Occipital lobe (tissue), 3 donors: Measurements from ENCODE around the gene HOXB8. TPM values are rescaled to one million over a fixed set of nuclear protein-coding genes. Genes with fewer than 3 reads are reported as not detected.

Experiments used
- DNase-seq: peaks from one replicate; lab custom pipeline; 2025; lab: John Stamatoyannopoulos, UW
- small RNA-seq: library from RNA; depleted of rRNA; stranded (forward); fragments of <200 nt; gene quantifications from one replicate; pipeline ENCODE3, GENCODE V24; 2014
- total RNA-seq: library from RNA; depleted of rRNA; stranded (reverse); fragments of >200 nt; gene quantifications from one replicate; pipeline ENCODE4 v1.2.3, GENCODE V29; 2014

HOXB8 gene
- total RNA-seq, 1 donor from 2014 or later = not detected

- no peak for DNase-seq
Measured at GRCh38 chr17:48568499-48569239, 46.4 kb downstream of the HOXB8 start.

DNA sequence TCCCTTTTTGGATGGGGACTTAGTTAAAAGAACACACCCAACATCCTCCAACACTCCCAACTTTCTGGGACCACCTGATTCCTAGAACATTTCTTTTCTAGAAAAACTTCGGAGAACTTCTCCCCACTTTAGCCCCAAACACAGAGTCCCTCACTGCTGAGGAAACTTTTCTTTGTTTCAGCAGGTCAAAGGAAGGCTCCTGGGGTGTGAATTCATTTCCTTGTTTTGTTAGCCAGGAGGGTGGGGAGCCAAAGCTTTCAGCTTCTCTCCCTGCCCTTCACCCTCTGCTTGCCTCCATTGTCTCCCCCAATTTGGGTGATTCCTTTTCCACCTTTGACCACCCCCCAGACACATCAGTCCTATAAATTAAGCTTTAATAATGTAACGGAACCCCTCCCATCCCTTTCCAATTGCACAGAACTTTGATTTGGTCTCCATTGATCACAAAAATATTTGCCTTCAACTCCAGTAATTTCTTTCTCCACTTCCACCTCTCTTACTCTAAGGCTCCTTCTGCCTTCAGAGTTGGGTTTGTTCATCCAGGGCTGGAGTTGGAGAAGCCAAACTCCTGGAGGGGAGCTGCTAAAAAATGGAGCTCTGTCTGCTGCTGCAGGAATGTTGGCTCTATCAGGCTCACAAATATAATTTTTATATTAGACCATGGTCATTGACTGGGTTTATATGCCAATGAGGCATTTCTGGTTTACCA, 47.3 kb downstream of the HOXB8 start:
- DNase-seq = no peak

- DNase-seq = no peak
Measured at GRCh38 chr17:48567209-48567608, 47.9 kb downstream of the HOXB8 start.

- DNase-seq = no peak
Measured at GRCh38 chr17:48566717-48567116, 48.4 kb downstream of the HOXB8 start.

GRCh38 chr17:48565925-48566710, 49.0 kb downstream of the HOXB8 start:
- DNase-seq = no peak

DNA sequence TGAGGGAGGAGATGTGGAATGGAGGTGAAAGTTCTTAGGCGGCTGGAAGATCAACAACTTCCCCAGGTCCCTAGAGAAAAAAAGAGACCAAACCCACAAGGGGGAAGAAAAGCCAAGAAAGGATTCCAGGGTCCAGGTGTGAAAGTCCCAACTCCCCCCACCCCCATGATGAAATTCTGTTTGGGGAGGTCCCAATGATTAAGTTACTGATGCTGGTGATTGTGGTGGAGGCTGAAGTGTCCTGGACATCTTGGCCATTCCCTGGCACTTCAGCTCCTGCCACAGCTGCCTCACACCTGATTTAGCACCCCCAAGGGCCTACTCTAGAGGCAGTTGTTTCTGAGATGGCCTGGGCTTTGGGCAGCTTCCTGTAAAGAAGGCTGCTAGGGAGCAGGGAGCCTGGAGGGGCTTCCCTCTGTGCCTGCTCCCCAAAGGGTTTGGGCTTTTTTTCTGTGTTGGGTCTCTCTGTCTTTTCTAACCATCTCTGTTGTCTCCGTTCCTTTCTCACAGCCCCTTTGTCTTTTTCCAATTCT, 50.0 kb downstream of the HOXB8 start:
- no peak for DNase-seq

DNA sequence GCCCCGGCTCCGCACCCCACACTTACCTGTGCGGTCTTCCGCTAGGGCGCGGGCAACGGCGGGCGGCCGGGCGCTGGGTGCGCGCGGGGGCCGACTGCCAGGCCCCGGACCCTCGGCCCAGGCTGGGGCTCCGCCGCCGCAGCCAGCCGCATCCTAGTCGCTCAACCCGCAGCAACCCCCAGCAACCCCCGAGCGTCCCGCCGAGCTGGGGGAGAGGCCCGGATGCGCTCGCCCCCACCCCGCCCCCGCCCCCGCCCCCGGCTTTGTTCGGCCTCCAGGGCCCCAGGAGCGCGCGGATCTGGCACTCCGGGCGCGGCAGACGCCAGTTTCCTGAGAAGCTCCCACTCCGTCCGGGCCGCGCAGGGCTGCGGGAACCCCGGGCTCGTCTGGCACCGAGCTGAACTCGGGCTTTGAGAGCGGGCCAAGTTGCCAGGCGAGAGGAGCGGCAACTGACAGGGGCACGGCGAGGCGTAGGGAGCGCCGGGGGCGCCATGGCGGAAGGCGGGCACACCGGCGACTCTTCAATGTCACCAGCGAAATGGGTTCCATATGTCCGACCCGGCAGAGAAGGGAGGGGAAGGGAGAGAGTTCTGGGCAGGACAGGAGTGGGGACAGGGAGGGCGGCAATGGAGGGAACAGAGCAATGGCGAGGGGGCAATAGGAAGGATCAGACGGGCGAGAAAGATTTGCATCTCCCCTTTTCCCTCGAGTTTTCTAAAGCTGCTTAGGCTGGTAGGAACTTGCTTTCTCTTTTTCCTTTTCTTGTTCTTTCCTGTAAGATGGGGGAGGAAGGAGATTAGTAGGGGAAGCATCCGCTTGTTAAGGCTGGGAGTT, 50.7 kb downstream of the HOXB8 start:
- DNase-seq = no peak

DNA sequence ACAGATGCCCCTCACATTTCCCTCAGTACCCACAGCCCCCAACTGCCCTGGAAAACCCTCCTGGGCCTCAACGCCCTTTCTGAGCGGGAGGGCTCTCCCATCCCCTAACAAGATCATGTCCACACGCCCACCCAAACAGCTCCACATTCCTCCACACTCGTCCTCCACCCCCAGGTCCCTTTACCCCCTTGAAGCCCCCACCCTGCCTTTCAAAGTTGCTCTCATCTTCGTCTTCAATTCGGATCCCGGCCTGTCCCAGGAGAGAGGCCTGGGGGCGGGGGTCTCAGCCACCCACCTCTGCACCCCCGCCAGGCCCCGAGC, 51.3 kb downstream of the HOXB8 start:
- DNase-seq = no peak

GRCh38 chr17:48563385-48563838, 51.7 kb downstream of the HOXB8 start:
- no peak for DNase-seq

- DNase-seq = no peak
Measured at GRCh38 chr17:48562934-48563333, 52.2 kb downstream of the HOXB8 start.

Small RNAs within 50 kb of the gene (small RNA-seq; reads per million reads assigned to genes)
- gene MIR196A1 = not detected

Other genes with a start within 250 kb of the HOXB8 start
- 0.62 TPM for gene SKAP1, start 185.1 kb downstream of the HOXB8 start, total RNA-seq
- gene HOXB1, start 84.3 kb downstream of the HOXB8 start, total RNA-seq = not detected
- gene HOXB2, start 70.2 kb downstream of the HOXB8 start, total RNA-seq = 0.16 TPM
- gene HOXB4, start 36.9 kb downstream of the HOXB8 start, total RNA-seq = not detected
- gene HOXB3, start 25.1 kb downstream of the HOXB8 start, total RNA-seq = not detected
- not detected for gene HOXB5, start 21.5 kb downstream of the HOXB8 start, total RNA-seq
- gene HOXB6, start 10.3 kb downstream of the HOXB8 start, total RNA-seq = not detected
- not detected for gene HOXB7, start 4.3 kb downstream of the HOXB8 start, total RNA-seq
- gene HOXB9, start 11.1 kb upstream of the HOXB8 start, total RNA-seq = not detected
- not detected for gene PRAC1, start 107.2 kb upstream of the HOXB8 start, total RNA-seq
- not detected for gene PRAC2, start 107.9 kb upstream of the HOXB8 start, total RNA-seq
- 0.16 TPM for gene HOXB13, start 113.5 kb upstream of the HOXB8 start, total RNA-seq
- 0.16 TPM for gene TTLL6, start 201.9 kb upstream of the HOXB8 start, total RNA-seq
- gene CALCOCO2, start 215.7 kb upstream of the HOXB8 start, total RNA-seq = 17.9 TPM